OCI-LY1 (cell line): Measurements from ENCODE around the gene CELF6.

Source experiments
- H2AFZ ChIP-seq: fragments of 200-600 bp; sonication (generic), shearing (Covaris generic); 2 replicates; pipeline ENCODE4 v1.6.0; 2014; ENCODE audit warnings: antibody characterized with exemption, mild to moderate bottlenecking, low read length
- H3F3A ChIP-seq: fragments of 200-600 bp; sonication (generic), shearing (Covaris generic); 2 replicates; pipeline ENCODE4 v1.6.0; 2014; ENCODE audit warnings: mild to moderate bottlenecking, antibody characterized with exemption, low read length, moderate library complexity; ENCODE audit not compliant: insufficient read depth
- H3K27ac ChIP-seq: fragments of 200-600 bp; sonication (generic); 2 replicates; pipeline ENCODE4 v1.5.1; 2014; ENCODE audit warnings: low read length, mixed run types, mild to moderate bottlenecking, low read depth; ENCODE audit not compliant: poor library complexity, severe bottlenecking
- H3K27me3 ChIP-seq: fragments of 200-600 bp; sonication (generic); 2 replicates; pipeline ENCODE4 v1.6.0; 2014; ENCODE audit warnings: antibody characterized with exemption, mild to moderate bottlenecking, low read length, moderate library complexity; ENCODE audit not compliant: insufficient read depth
- H3K36me3 ChIP-seq: fragments of 200-600 bp; sonication (generic); 2 replicates; pipeline ENCODE4 v1.6.1; 2014; ENCODE audit warnings: mild to moderate bottlenecking, antibody characterized with exemption, low read length, moderate library complexity, mixed read lengths; ENCODE audit not compliant: insufficient read depth
- H3K4me1 ChIP-seq: fragments of 200-600 bp; sonication (generic); 2 replicates; pipeline ENCODE4 v1.5.1; 2014; ENCODE audit warnings: mild to moderate bottlenecking, low read length, moderate library complexity; ENCODE audit not compliant: insufficient read depth, severe bottlenecking
- H3K4me2 ChIP-seq: fragments of 200-600 bp; sonication (generic), shearing (Covaris generic); 2 replicates; pipeline ENCODE4 v1.6.1; 2014; ENCODE audit warnings: low read length
- H3K4me3 ChIP-seq: fragments of 200-600 bp; sonication (generic); 2 replicates; pipeline ENCODE4 v1.5.1; 2014; ENCODE audit warnings: low read length, low read depth, mild to moderate bottlenecking, mixed read lengths; ENCODE audit not compliant: poor library complexity, severe bottlenecking
- H3K79me2 ChIP-seq: fragments of 200-600 bp; shearing (Covaris generic); 2 replicates; pipeline ENCODE4 v1.6.1; 2016; ENCODE audit warnings: mixed run types, low read length, mixed read lengths; ENCODE audit not compliant: insufficient read depth
- H3K9ac ChIP-seq: fragments of 200-600 bp; sonication (generic), shearing (Covaris generic); 2 replicates; pipeline ENCODE4 v1.6.1; 2014; ENCODE audit warnings: mild to moderate bottlenecking, low read length, mixed read lengths
- H3K9me2 ChIP-seq: fragments of 200-600 bp; sonication (generic), shearing (Covaris generic); 2 replicates; pipeline ENCODE4 v1.6.1; 2014; ENCODE audit warnings: low read depth, mild to moderate bottlenecking, low read length, mixed read lengths
- H3K9me3 ChIP-seq: fragments of 200-600 bp; shearing (Covaris generic); 2 replicates; pipeline ENCODE4 v1.6.1; 2014; ENCODE audit warnings: low read length, mixed read lengths
- H4K20me1 ChIP-seq: fragments of 200-600 bp; sonication (generic), shearing (Covaris generic); 2 replicates; pipeline ENCODE4 v1.6.0; 2016; ENCODE audit warnings: mild to moderate bottlenecking, low read length; ENCODE audit not compliant: insufficient read depth
- EZH2 ChIP-seq: fragments of 200-600 bp; sonication (generic), shearing (Covaris generic); IDR thresholded peaks from 2 replicates; pipeline ENCODE4 v1.8.0; 2017; ENCODE audit warnings: borderline replicate concordance, mixed run types, mild to moderate bottlenecking, antibody characterized with exemption, low read length, moderate library complexity, mixed read lengths
- TF ChIP-seq, protein P1 (sequence below): fragments of 200-600 bp; sonication (generic), shearing (Covaris generic); IDR thresholded peaks from 2 replicates; pipeline ENCODE4 v1.5.1; 2017; ENCODE audit warnings: mild to moderate bottlenecking, antibody characterized with exemption, low read length, moderate library complexity, mixed read lengths

The CELF6 gene

DNA sequence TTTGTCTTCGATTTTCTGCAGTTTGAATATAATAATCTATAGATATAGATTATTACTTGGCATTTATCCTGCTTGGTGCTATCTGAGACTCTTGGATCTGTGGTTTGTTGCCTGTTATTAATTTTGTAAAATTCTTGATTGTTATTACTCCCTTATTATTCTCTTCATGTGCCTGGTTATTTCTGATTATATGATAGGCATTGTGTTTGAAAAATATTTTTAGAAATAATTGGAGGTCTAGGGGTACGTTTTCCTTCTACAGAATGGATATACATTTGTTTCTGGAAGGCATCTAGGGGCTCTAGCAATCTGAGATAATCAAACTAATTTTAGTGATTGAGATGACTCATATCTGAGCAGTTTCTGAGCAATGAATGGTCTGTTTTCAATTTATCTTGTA is 14.9 kb upstream of the CELF6 start:
- no peaks in the 10 kb centered on the region for H3K4me1 ChIP-seq

DNA sequence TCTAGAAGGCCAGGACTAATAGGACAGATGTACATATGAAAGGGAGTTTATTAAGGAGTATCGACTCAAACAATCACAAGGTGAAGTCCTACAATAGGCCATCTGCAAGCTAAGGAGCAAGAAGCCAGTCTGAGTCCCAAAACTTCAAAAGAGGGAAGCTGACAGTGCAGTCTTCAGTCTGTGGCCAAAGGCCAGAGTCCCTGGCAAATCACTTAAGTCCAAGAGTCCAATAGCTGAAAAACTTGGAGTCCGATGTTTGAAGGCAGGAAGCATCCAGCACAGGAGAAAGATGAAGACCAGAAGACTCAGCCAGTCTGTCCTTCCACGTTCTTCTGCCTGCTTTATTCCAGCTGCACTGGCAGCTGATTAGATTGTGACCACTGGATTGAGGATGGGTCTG is 11.1 kb upstream of the CELF6 start:
- no peaks in the 10 kb centered on the region for H3K4me1 ChIP-seq
- no peak overlapping the region for H2AFZ ChIP-seq
- no peaks in the 10 kb centered on the region for H3K79me2 ChIP-seq
- H3K27me3 ChIP-seq = no peaks in the 10 kb centered on the region
- no peaks in the 10 kb centered on the region for H3K9me3 ChIP-seq
- no peaks in the 10 kb centered on the region for H3K9me2 ChIP-seq
- TF ChIP-seq EZH2 = no peak
- TF ChIP-seq, protein P1, sequence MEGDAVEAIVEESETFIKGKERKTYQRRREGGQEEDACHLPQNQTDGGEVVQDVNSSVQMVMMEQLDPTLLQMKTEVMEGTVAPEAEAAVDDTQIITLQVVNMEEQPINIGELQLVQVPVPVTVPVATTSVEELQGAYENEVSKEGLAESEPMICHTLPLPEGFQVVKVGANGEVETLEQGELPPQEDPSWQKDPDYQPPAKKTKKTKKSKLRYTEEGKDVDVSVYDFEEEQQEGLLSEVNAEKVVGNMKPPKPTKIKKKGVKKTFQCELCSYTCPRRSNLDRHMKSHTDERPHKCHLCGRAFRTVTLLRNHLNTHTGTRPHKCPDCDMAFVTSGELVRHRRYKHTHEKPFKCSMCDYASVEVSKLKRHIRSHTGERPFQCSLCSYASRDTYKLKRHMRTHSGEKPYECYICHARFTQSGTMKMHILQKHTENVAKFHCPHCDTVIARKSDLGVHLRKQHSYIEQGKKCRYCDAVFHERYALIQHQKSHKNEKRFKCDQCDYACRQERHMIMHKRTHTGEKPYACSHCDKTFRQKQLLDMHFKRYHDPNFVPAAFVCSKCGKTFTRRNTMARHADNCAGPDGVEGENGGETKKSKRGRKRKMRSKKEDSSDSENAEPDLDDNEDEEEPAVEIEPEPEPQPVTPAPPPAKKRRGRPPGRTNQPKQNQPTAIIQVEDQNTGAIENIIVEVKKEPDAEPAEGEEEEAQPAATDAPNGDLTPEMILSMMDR = no peak
- no peak overlapping the region for H3K9ac ChIP-seq
- no peaks in the 10 kb centered on the region for H4K20me1 ChIP-seq
- no peaks in the 10 kb centered on the region for H3F3A ChIP-seq
- no peak overlapping the region for H3K4me2 ChIP-seq
- H3K4me3 ChIP-seq = no peak overlapping the region
- H3K36me3 ChIP-seq = peaks cover 7% of the 10 kb centered on the region; the same call in 1 of the 2 replicates
- H3K27ac ChIP-seq = no peak overlapping the region

More for the DNA sequence above, 14.9 kb upstream of the CELF6 start:
- H4K20me1 ChIP-seq = no peaks in the 10 kb centered on the region
- no peaks in the 10 kb centered on the region for H3K36me3 ChIP-seq
- no peak overlapping the region for H3K4me2 ChIP-seq
- no peaks in the 10 kb centered on the region for H3K27me3 ChIP-seq
- H3K4me3 ChIP-seq = no peak overlapping the region
- H2AFZ ChIP-seq = no peak overlapping the region
- no peaks in the 10 kb centered on the region for H3K79me2 ChIP-seq
- no peaks in the 10 kb centered on the region for H3K9me3 ChIP-seq
- no peak for TF ChIP-seq EZH2
- TF ChIP-seq, protein P1 = no peak
- no peak overlapping the region for H3K9ac ChIP-seq
- no peaks in the 10 kb centered on the region for H3F3A ChIP-seq
- H3K9me2 ChIP-seq = no peaks in the 10 kb centered on the region
- no peak overlapping the region for H3K27ac ChIP-seq

DNA sequence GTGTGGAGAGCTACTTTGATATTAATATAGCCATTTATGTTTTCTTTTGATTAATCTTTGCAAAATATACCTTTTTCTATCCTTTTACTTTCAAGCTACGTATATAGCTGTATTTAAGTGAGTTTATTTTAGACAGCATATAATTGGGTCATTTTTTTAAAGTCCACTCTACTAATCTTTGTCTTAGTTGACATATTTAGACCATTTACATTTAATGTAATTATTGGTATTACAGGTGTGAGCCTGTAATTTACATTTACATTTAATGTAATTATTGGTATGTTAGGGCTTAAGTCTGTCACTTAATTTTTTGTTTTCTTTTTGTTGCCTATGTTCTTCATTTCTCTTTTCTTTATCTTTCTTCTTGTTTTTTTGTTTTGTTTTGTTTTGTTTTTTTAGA is 3.8 kb upstream of the CELF6 start:
- H3K4me3 ChIP-seq = no peak overlapping the region
- no peaks in the 10 kb centered on the region for H3K27me3 ChIP-seq
- no peaks in the 10 kb centered on the region; the same call in 1 of the 2 replicates for H3F3A ChIP-seq
- H3K4me2 ChIP-seq = no peak overlapping the region
- H3K36me3 ChIP-seq = peaks cover 7% of the 10 kb centered on the region; the same call in 1 of the 2 replicates
- peaks cover 8% of the 10 kb centered on the region; the same call in 1 of the 2 replicates for H3K9me3 ChIP-seq
- no peaks in the 10 kb centered on the region for H4K20me1 ChIP-seq
- H3K27ac ChIP-seq = no peak overlapping the region
- H3K4me1 ChIP-seq = peaks cover 10% of the 10 kb centered on the region
- no peak overlapping the region for H2AFZ ChIP-seq
- H3K9me2 ChIP-seq = no peaks in the 10 kb centered on the region
- no peaks in the 10 kb centered on the region for H3K79me2 ChIP-seq
- no peak overlapping the region for H3K9ac ChIP-seq
- no peak for TF ChIP-seq EZH2
- TF ChIP-seq, protein P1 = no peak
